ENCODE data around the gene ZMYND11.
"Not testable (repeated sequence)": the region's sequence is repeated elsewhere in the genome, so short reads cannot be mapped to it uniquely, and the experiment has no call there.

ZMYND11 gene

GRCh38 chr10:265816-266588 is 130.7 kb downstream of the ZMYND11 start:
- H3K4me2 ChIP-seq, H3K4me3 ChIP-seq, H4K20me1 ChIP-seq, H3K9ac ChIP-seq, H3K27me3 ChIP-seq, H3K27ac ChIP-seq, H3K36me3 ChIP-seq: not testable (repeated sequence)
- Histone ChIP-seq H3K9me3 (replicated peaks in 1 of 11) (peaks cover 0 to 23% (median 12%) of the 10 kb centered on the region in 11 experiments; a peak in 10 of 22 replicates), H3K4me1 (peaks cover 23 to 44% (median 35%) of the 10 kb centered on the region in 10 experiments)

GRCh38 chr10:266974-267425 is 131.7 kb downstream of the ZMYND11 start:
- 0 out of 22 replicates have a peak, but pooled peaks of 3 of the 11 experiments have one; percentile 10 to 41 (median 21) for TF ChIP-seq Cebpa-rat (IDR thresholded peaks at IDR 0.05)
- Histone ChIP-seq H3K36me3 (no peaks in the 10 kb centered on the region), H3K4me3 (no peak overlapping the region; a peak in 1 of 20 replicates), H3K27me3 (no peaks in the 10 kb centered on the region), H4K20me1 (no peaks in the 10 kb centered on the region), H3K9me3 (replicated peaks in 1 of 11) (peaks cover 0 to 23% (median 12%) of the 10 kb centered on the region in 11 experiments; a peak in 9 of 22 replicates), H3K4me2 (peak overlapping the region; percentile 40 to 73 (median 56); a peak in 21 of 22 replicates), H3K4me1 (peaks cover 13 to 43% (median 32%) of the 10 kb centered on the region in 10 experiments), H3K9ac (peak overlapping the region in 2 of 11 experiments; percentile 11 to 42; a peak in 2 of 22 replicates), H3K27ac (peak overlapping the region in 8 of 11 experiments; percentile 10 to 59 (median 31); a peak in 10 of 22 replicates)

- peak overlapping the region in 10 of 11 experiments; percentile 40 to 73 (median 58); a peak in 16 of 22 replicates for H3K4me2 ChIP-seq
- H3K9ac ChIP-seq = no peak overlapping the region
- no peaks in the 10 kb centered on the region for H4K20me1 ChIP-seq
- H3K36me3 ChIP-seq = no peaks in the 10 kb centered on the region
- no peak overlapping the region for H3K4me3 ChIP-seq
- H3K9me3 ChIP-seq (replicated peaks in 1 of 11) = peaks cover 0 to 16% (median 12%) of the 10 kb centered on the region in 11 experiments; a peak in 9 of 22 replicates
- no peaks in the 10 kb centered on the region for H3K27me3 ChIP-seq
- no peak for TF ChIP-seq Cebpa-rat (IDR thresholded peaks at IDR 0.05)
- peaks cover 13 to 43% (median 31%) of the 10 kb centered on the region in 10 experiments for H3K4me1 ChIP-seq
- peak overlapping the region in 6 of 11 experiments; percentile 10 to 59 (median 31); a peak in 7 of 22 replicates for H3K27ac ChIP-seq
Measured at GRCh38 chr10:267705-268104, 132.4 kb downstream of the ZMYND11 start.

GRCh38 chr10:269440-270074 is 134.3 kb downstream of the ZMYND11 start:
- H3K36me3 ChIP-seq = 0 out of 22 replicates have a peak, but pooled peaks cover 0 to 4% (median 0%) of the 10 kb centered on the region in 11 experiments
- H3K27ac ChIP-seq = no peak overlapping the region
- H4K20me1 ChIP-seq = no peaks in the 10 kb centered on the region
- no peak overlapping the region for H3K4me2 ChIP-seq
- H3K27me3 ChIP-seq = no peaks in the 10 kb centered on the region
- H3K9ac ChIP-seq = no peak overlapping the region
- TF ChIP-seq Cebpa-rat (IDR thresholded peaks at IDR 0.05) = no peak
- peaks cover 13 to 47% (median 31%) of the 10 kb centered on the region in 10 experiments for H3K4me1 ChIP-seq
- H3K4me3 ChIP-seq = no peak overlapping the region
- H3K9me3 ChIP-seq (replicated peaks in 1 of 11) = no peaks in the 10 kb centered on the region; a peak in 1 of 22 replicates

GRCh38 chr10:271201-271600 is 135.9 kb downstream of the ZMYND11 start:
- H3K4me1 ChIP-seq = peaks cover 13 to 47% (median 31%) of the 10 kb centered on the region in 10 experiments
- no peaks in the 10 kb centered on the region for H3K27me3 ChIP-seq
- H3K36me3 ChIP-seq = peaks cover 0 to 13% (median 0%) of the 10 kb centered on the region in 11 experiments; a peak in 2 of 22 replicates
- H3K9me3 ChIP-seq (replicated peaks in 1 of 11) = no peaks in the 10 kb centered on the region
- H3K27ac ChIP-seq = no peak overlapping the region
- no peak overlapping the region for H3K9ac ChIP-seq
- peak overlapping the region in 6 of 11 experiments; percentile 4 to 14 (median 8); a peak in 4 of 22 replicates for H3K4me2 ChIP-seq
- TF ChIP-seq Cebpa-rat (IDR thresholded peaks at IDR 0.05) = no peak
- no peaks in the 10 kb centered on the region for H4K20me1 ChIP-seq
- H3K4me3 ChIP-seq = no peak overlapping the region

GRCh38 chr10:271722-272121 is 136.5 kb downstream of the ZMYND11 start:
- peak overlapping the region in 3 of 11 experiments; percentile 6 to 14 (median 10); a peak in 4 of 22 replicates for H3K4me2 ChIP-seq
- H3K27ac ChIP-seq = no peak overlapping the region
- H3K27me3 ChIP-seq = no peaks in the 10 kb centered on the region
- H3K36me3 ChIP-seq = peaks cover 0 to 14% (median 0%) of the 10 kb centered on the region in 11 experiments; a peak in 3 of 22 replicates
- H3K4me3 ChIP-seq = no peak overlapping the region
- peaks cover 12 to 45% (median 30%) of the 10 kb centered on the region in 10 experiments for H3K4me1 ChIP-seq
- no peak overlapping the region for H3K9ac ChIP-seq
- H3K9me3 ChIP-seq (replicated peaks in 1 of 11) = no peaks in the 10 kb centered on the region
- no peak for TF ChIP-seq Cebpa-rat (IDR thresholded peaks at IDR 0.05)
- no peaks in the 10 kb centered on the region for H4K20me1 ChIP-seq

GRCh38 chr10:273088-273487 is 137.8 kb downstream of the ZMYND11 start:
- H3K9me3 ChIP-seq (replicated peaks in 1 of 11) = no peaks in the 10 kb centered on the region
- no peak for TF ChIP-seq Cebpa-rat (IDR thresholded peaks at IDR 0.05)
- peaks cover 7 to 41% (median 26%) of the 10 kb centered on the region in 10 experiments; a peak in 17 of 20 replicates for H3K4me1 ChIP-seq
- no peak overlapping the region for H3K4me3 ChIP-seq
- H3K27ac ChIP-seq = no peak overlapping the region
- H3K27me3 ChIP-seq = no peaks in the 10 kb centered on the region
- peaks cover 0 to 25% (median 0%) of the 10 kb centered on the region in 11 experiments; a peak in 4 of 22 replicates for H3K36me3 ChIP-seq
- no peak overlapping the region for H3K4me2 ChIP-seq
- H4K20me1 ChIP-seq = no peaks in the 10 kb centered on the region
- H3K9ac ChIP-seq = no peak overlapping the region

- Histone ChIP-seq H3K27me3 (no peaks in the 10 kb centered on the region), H3K9me3 (replicated peaks in 1 of 11) (no peaks in the 10 kb centered on the region), H3K27ac (no peak overlapping the region), H3K36me3 (peaks cover 0 to 40% (median 8%) of the 10 kb centered on the region in 11 experiments; a peak in 10 of 22 replicates), H3K4me3 (no peak overlapping the region), H3K4me2 (no peak overlapping the region), H3K9ac (no peak overlapping the region), H3K4me1 (peaks cover 0 to 27% (median 17%) of the 10 kb centered on the region in 10 experiments; a peak in 16 of 20 replicates), H4K20me1 (no peaks in the 10 kb centered on the region)
- no peak for TF ChIP-seq Cebpa-rat (IDR thresholded peaks at IDR 0.05)
Measured at GRCh38 chr10:274866-275265, 139.6 kb downstream of the ZMYND11 start.

GRCh38 chr10:275680-276079 is 140.4 kb downstream of the ZMYND11 start:
- peaks cover 0 to 27% (median 17%) of the 10 kb centered on the region in 10 experiments; a peak in 16 of 20 replicates for H3K4me1 ChIP-seq

More at GRCh38 chr10:275680-276079, 140.4 kb downstream of the ZMYND11 start:
- Histone ChIP-seq H3K36me3 (peaks cover 0 to 49% (median 16%) of the 10 kb centered on the region in 11 experiments; a peak in 11 of 22 replicates), H4K20me1 (no peaks in the 10 kb centered on the region), H3K9me3 (replicated peaks in 1 of 11) (no peaks in the 10 kb centered on the region), H3K9ac (no peak overlapping the region), H3K27me3 (no peaks in the 10 kb centered on the region), H3K4me3 (no peak overlapping the region), H3K27ac (no peak overlapping the region), H3K4me2 (no peak overlapping the region)
- no peak for TF ChIP-seq Cebpa-rat (IDR thresholded peaks at IDR 0.05)

Data from BLaER1 treated with 17β-estradiol and CSF1 and Interleukin-3, amounts not matched to agents 10 nM and 100 nM (cell line).